GM18868 (cell line): ENCODE measurements around the gene SLC9B2.
A peak's percentile ranks its signal among the peaks of the same experiment; 100 is the strongest.

Experiments used
- ATAC-seq: cut with Tn5 transposase; IDR thresholded peaks from one replicate; pipeline ENCODE4 v1.9.1; 2021; ENCODE audit warnings: mild to moderate bottlenecking, moderate library complexity; ENCODE audit not compliant: unreplicated experiment

SLC9B2 gene

GRCh38 chr4:103075894-103076746, 441 bp downstream of the SLC9B2 start:
- ATAC-seq: peak; percentile 42

- no peak for ATAC-seq
Observed at GRCh38 chr4:103075435-103075893, 1.1 kb downstream of the SLC9B2 start.

- peak; percentile 44 for ATAC-seq
Observed at GRCh38 chr4:103074744-103075434, 1.7 kb downstream of the SLC9B2 start.

GRCh38 chr4:103073792-103074438, 2.6 kb downstream of the SLC9B2 start:
- ATAC-seq: no peak

- ATAC-seq: no peak
Observed at GRCh38 chr4:103067841-103068547, 8.6 kb downstream of the SLC9B2 start.

- no peak for ATAC-seq
Observed at GRCh38 chr4:103060453-103061148, 16.0 kb downstream of the SLC9B2 start.

GRCh38 chr4:103054030-103054429, 22.5 kb downstream of the SLC9B2 start:
- no peak for ATAC-seq

- no peak for ATAC-seq
Observed at GRCh38 chr4:103052779-103053178, 23.8 kb downstream of the SLC9B2 start.

- no peak for ATAC-seq
Observed at GRCh38 chr4:103052145-103052544, 24.4 kb downstream of the SLC9B2 start.

- ATAC-seq: peak; percentile 27
Observed at GRCh38 chr4:103050736-103051436, 25.7 kb downstream of the SLC9B2 start.

GRCh38 chr4:103046416-103047290, 29.9 kb downstream of the SLC9B2 start:
- ATAC-seq: peak; percentile 97

GRCh38 chr4:103044183-103044582, 32.4 kb downstream of the SLC9B2 start:
- no peak for ATAC-seq

- ATAC-seq: no peak
Observed at GRCh38 chr4:103036169-103036568, 40.4 kb downstream of the SLC9B2 start.

- ATAC-seq: peak; percentile 93
Observed at GRCh38 chr4:103032574-103032973, 44.0 kb downstream of the SLC9B2 start.

- ATAC-seq: no peak
Observed at GRCh38 chr4:103030791-103031190, 45.8 kb downstream of the SLC9B2 start.

- no peak for ATAC-seq
Observed at GRCh38 chr4:103029300-103029699, 47.3 kb downstream of the SLC9B2 start.

GRCh38 chr4:103026868-103027267, 49.7 kb downstream of the SLC9B2 start:
- no peak for ATAC-seq

- ATAC-seq: no peak
Observed at GRCh38 chr4:103024996-103025395, 51.6 kb downstream of the SLC9B2 start.

- ATAC-seq: no peak
Observed at GRCh38 chr4:103021120-103021519, 55.4 kb downstream of the SLC9B2 start.
